HG03025 (cell line): ENCODE results near the gene SFT2D1.

Experiments used
- ATAC-seq: cut with Tn5 transposase; IDR thresholded peaks from one replicate; pipeline ENCODE4 v1.9.1; 2021; ENCODE audit warnings: mild to moderate bottlenecking, moderate library complexity; ENCODE audit not compliant: unreplicated experiment, low FRiP score

The SFT2D1 gene

DNA sequence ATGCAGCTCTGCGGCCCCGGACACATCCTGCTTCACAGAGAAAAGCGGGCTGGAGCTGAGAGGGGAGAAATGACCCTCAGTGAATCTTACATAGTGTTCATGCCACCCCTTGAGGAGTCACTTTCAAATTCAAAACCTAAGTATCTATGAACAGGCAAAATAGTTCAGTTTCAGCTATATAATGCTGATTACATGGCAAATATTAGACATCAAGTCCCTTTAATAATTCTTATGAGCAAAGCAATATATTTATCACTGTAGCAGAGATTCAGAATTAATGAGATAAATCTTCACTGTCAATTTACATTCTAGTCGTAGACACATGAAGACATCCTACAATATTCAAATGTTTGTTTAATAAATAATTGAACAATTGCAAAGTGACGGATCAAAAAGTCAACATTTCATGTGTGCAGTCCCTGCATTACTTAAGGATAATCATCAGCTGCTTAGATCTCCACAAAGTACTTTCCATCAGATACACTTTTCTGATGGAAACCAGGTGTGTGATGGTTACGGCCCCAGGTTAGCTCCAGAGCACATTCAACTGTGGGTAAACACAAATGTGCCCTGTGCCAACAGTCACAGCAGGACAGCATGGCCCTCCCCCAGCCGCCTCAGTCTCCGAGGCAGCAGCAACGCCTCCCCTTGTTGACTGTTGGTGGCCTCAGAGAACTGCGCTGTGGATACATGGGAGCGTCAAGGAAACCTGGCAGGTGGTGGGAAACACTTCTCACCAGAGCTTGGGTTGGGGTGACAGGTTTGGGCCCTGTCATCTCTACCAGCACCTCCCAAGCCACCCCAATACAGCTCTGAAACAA is 33.4 kb downstream of the SFT2D1 start:
- no peak for ATAC-seq

DNA sequence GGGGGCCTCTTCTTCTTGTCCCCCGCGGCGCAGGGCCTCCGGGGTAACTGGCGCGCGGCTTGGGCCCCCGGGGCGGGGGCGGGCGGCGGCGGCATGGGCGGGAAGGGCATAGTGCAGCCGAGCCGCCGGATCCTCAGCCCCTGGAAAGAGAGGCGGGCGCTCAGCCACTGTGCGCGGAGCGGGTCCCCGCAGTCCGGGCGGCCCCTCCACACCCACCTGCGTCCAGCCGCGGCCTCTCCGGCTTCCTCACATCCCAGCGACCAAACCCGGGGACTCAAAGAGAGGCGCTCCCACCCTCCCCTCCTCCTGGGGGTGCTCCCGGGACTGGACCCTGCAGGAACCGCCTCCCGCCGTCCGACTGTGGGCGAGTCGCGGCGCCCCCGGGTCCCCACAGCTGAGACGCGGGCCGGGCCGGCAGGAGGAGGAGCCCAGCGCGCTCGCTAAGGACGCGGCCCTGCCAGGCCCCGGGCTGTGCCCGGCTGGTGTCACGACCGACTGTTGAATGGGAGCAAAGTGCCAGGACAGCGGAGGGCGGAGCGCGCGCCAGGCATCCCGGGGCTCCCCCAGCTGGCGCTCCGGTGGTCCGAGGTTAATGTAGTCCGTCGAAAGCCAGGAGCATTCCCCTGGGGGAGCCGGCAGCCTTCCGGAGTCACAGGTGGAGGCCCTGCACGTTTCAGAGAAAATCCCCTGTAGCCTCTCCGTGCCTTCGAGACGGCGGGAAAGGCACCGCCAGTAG is 34.1 kb downstream of the SFT2D1 start, which contains the start of gene PRR18:
Gene PRR18 (minus strand): TSS at position 360 of the 736 bp plus-strand sequence. CDS start 250 bp downstream, at position 110.
- ATAC-seq, result peak; percentile 35

DNA sequence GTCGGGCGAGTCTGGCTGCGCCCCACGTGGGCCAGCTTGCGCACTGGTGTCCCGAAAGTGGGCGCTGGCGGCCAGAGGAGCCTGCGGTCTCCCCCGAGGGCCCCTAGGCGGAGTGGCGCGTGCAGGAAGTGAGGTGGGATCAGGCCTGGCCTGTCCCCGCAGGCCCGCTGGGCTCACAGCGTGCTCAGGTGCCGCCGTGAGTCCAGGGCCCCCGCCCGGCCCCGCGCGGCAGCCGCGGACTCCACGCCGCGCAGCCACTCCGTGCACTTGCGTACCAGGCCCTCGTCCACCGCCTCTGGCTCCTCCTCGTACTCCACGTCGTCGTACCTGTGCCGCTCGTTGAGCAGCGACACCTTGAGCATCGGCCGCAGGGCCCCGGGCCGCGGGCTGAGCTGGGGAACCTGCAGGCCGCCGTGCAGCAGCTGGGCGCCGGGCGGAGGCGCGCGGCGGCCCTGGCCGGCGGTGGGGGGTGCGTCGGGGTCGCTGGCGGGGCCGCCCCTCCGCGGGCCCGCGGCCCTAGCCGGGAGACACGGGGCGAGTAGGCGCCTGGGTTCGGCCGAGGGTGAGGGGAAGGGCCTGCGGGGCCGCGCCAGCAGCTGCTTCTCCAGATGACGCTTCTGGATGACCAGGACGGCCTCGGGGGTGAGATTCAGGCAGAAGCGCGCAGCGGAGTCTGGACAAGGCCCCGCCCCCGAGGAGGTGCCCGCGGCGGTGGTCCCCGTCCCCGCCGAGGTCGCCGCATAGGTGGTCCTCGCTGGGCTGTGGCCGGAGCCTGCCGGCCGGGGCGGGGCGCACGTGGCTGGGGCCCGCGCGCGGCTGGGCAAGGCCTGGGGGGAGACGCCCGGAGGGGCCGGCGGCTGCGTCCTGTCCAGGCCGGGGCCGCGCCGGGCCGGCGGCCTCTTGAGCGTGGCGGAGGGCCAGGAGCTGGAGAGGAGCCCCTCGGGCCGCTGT is 35.0 kb downstream of the SFT2D1 start:
- peak; percentile 27 for ATAC-seq

DNA sequence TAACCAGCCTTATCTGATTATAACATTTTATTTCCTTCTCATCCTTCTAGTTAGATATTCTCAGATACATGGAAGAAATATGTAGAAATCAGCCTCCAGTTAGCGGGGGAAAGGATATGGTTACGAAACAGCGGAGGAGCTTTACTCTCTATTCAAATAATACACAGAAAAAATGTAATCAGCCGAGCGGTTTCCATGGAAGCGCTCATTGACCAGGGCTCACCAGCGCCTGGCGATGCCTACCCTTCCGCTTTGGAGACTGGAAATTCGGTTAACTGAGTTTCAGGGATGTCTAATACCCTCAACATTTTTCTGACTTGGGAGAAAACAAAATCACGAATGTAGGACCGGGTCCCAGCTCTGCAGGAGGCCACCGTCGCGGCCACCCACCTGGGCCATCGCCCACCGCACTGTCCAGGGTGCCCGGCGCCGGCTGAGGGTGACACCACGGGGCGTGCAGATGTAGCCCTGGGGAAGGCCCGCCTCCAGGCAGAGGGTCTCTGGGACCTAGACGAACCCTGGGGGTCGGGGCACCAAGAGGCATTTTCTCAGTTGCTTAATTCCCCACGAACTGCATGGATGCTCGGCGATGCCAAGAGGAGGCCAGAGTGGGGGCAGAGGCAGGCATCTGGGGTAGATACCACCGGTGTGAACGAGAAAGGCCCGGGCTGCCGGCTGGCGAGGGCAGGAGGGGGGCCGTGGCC is 35.8 kb downstream of the SFT2D1 start:
- no peak for ATAC-seq

- ATAC-seq, result no peak
These were observed 36.7 kb downstream of the SFT2D1 start for GRCh38 chr6:166305562-166306117.

- no peak for ATAC-seq
These were observed 38.2 kb downstream of the SFT2D1 start for GRCh38 chr6:166304106-166304505.

DNA sequence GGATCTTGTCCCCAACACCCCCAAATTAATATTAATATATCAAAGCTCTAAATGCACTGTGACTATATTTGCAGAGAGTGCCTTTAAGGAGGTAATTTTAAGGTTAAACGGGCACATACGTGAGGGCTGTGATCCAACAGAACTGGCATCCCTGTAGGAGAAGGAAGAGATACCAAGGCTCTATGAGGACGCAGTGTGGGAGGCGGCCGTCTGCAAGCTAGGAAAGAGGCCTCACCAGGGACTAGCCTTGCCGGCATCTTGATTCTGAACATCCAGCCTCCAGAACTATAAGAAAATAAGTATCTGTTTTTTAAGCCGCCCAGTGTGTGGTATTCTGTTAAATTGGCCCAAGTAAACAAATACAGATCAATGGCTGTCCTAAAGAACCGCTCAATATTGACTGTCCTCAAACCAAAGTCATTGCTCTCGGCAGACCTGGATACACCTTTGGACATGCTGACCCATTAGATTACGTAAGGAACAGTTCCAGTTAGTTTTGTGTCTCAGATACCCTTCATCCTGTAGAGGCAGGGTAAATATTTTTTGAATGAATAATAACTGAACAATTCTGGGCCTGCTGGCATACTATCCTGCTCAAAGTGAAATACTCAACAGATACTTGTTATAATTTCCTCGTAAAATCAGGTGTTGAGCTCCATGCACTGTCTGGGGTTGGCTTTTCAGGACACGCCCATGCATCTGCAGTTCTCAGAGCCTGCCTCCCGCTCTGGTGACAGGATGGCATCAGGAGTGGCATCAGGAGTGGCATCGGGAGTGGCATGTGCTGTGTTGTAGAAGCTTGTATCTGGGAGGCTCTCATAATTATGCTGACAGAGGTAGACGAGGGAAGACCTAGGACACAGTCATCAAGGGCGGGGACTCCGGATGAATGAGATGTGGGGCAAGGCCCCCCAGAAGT is 40.5 kb downstream of the SFT2D1 start:
- ATAC-seq, result no peak

DNA sequence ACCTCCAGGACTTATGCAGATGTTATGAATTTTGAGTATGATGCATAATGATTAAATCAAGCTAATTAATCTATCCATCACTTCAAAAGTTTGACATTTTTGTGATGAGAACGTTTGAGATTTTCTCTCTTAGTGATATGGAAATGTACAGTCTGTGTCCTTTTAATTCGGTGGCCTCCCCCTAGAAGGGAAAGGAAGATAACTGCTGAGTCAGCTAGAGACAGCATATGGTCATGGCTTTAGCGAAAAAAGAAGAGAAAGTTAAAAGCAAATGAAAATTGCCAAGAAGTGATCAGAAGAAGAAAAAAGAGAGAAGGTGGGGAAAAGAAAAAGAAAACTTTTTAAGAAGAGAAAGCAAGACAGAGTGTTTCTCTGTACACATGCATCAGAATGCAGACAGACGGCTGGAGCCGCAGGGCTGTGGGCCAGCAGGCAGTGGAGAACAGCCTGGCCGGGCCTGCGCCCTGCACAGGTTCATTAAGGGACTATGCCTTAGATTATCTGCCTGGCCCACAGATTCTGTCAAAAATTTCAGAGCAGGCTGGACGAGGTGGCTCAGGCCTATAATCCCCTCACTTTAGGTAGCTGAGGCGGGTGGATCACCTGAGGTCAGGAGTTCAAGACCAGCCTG is 41.9 kb downstream of the SFT2D1 start:
- no peak for ATAC-seq

GRCh38 chr6:166297606-166298005 is 44.7 kb downstream of the SFT2D1 start:
- no peak for ATAC-seq

DNA sequence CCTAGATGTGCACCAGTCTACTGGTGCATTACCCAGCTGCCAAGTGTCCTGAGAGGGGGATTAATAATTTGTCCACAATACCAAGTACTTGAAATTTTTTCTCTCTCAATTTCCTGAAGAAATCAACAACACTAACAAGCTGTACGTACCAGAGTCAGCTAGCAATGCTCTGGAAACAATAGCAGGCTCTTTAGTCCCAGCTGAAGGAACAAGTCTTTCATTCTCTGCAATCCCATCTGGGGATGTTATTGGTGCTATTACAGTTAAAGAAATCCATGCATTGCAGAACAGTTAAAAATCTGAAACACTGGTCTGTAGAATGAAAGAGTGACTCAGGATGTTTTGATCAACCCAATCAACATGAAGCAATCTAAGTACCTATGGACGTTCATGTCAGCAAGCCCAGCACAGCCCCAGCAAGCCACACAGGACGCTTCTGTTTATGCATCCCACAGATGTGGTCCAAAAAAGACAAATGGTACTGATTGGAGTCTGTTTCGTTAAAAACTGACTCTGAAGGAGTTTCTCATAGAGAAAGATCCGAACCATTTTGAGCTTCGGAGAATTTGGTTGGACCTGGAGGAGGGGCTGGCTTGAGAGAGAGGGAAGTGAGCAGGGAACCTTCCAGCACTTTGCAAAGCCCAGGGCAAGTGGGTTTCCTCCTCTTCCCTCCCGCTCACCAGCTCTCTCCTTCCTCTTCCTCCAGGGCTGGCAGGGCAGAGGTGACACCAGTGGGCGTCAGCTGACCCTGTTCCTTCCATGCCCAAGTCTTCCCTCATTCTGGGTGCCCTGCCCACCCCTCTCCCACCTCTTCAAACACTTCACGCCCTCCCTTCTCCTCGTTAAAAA is 46.1 kb downstream of the SFT2D1 start:
- ATAC-seq, result no peak

- ATAC-seq, result no peak
These were observed 48.4 kb downstream of the SFT2D1 start for GRCh38 chr6:166293731-166294584.

- no peak for ATAC-seq
These were observed 52.9 kb downstream of the SFT2D1 start for GRCh38 chr6:166289207-166290060.

- ATAC-seq, result peak; percentile 83
These were observed 55.5 kb downstream of the SFT2D1 start for GRCh38 chr6:166286839-166287271.

GRCh38 chr6:166285233-166285632 is 57.1 kb downstream of the SFT2D1 start:
- ATAC-seq, result no peak

- no peak for ATAC-seq
These were observed 57.7 kb downstream of the SFT2D1 start for GRCh38 chr6:166284640-166285039.
